SK-N-SH (cell line): ENCODE results near the gene FRMPD1. TPM values are rescaled to one million over a fixed set of nuclear protein-coding genes. Genes with fewer than 3 reads are reported as not detected.
"Not testable (repeated sequence)": the region's sequence is repeated elsewhere in the genome, so short reads cannot be mapped to it uniquely, and the experiment has no call there.

Experiments used
- CTCF ChIA-PET: fragments of 300-600, 350-600 bp; formaldehyde crosslinking; extraction: SDS; loops from one replicate; lab custom pipeline; 2021; lab: Yijun Ruan, JAX
- POLR2A ChIA-PET: fragments of 350-600 bp; sonication (Branson Sonifier 250); formaldehyde crosslinking; extraction: SDS; loops from one replicate; lab custom pipeline; 2020; ENCODE audit warnings: antibody characterized with exemption, inconsistent platforms; lab: Yijun Ruan, JAX
- DNase-seq: peaks from one replicate; pipeline ENCODE4 v3.0.0; 2012
- H2AFZ ChIP-seq: fragments of 200-600 bp; sonication (generic); 2 replicates; pipeline ENCODE4 v1.8.1; 2016; ENCODE audit warnings: antibody characterized with exemption, mild to moderate bottlenecking, low read depth
- H3F3A ChIP-seq: fragments of 200-600 bp; sonication (generic); replicated peaks from 2 replicates; pipeline ENCODE3; 2016; ENCODE audit warnings: antibody characterized with exemption, mild to moderate bottlenecking; ENCODE audit not compliant: insufficient read depth
- H3K27ac ChIP-seq, 2 experiments: fragments of 200-500 bp in 1 of 2; fragments of 200-600 bp in 1 of 2; sonication (Bioruptor generic) in 1 of 2; sonication (generic), shearing (Covaris generic) in 1 of 2; 2 replicates each; pipeline versions ENCODE4 v1.5.1 to v1.6.1; 2014 to 2016; ENCODE audit warnings: low read depth in 2 of 2, inconsistent platforms in 1 of 2, low read length in 1 of 2, mild to moderate bottlenecking in 1 of 2, mixed read lengths in 1 of 2
- H3K27me3 ChIP-seq: fragments of 200-600 bp; sonication (generic), shearing (Covaris generic); 2 replicates; pipeline ENCODE4 v1.6.1; 2016; ENCODE audit warnings: mixed run types; ENCODE audit not compliant: insufficient read depth
- H3K36me3 ChIP-seq, 2 experiments: fragments of 200-500 bp in 1 of 2; fragments of 200-600 bp in 1 of 2; sonication (Bioruptor generic) in 1 of 2; sonication (generic) in 1 of 2; replicated peaks in 1 of 2; 2 replicates each; pipeline versions ENCODE3 to v1.5.1; 2014 to 2016; ENCODE audit warnings: low read length in 1 of 2, mild to moderate bottlenecking in 1 of 2; ENCODE audit not compliant: insufficient read depth in 2 of 2, control insufficient read depth in 1 of 2
- H3K4me1 ChIP-seq, 2 experiments: fragments of 200-500 bp in 1 of 2; fragments of 200-600 bp in 1 of 2; sonication (Bioruptor generic) in 1 of 2; sonication (generic), shearing (Covaris generic) in 1 of 2; 2 replicates each; pipeline versions ENCODE4 v1.5.1 to v1.6.1; 2014 to 2016; ENCODE audit warnings: low read depth in 1 of 2, low read length in 1 of 2, mixed run types in 1 of 2; ENCODE audit not compliant: insufficient read depth in 2 of 2, control insufficient read depth in 1 of 2
- H3K4me2 ChIP-seq: fragments of 200-600 bp; sonication (generic), shearing (Covaris generic); 2 replicates; pipeline ENCODE4 v1.6.1; 2017; ENCODE audit warnings: mixed run types
- H3K4me3 ChIP-seq, 2 experiments: fragments of 200-500 bp in 1 of 2; fragments of 200-600 bp in 1 of 2; sonication (Bioruptor generic) in 1 of 2; sonication (generic), shearing (Covaris generic) in 1 of 2; 2 replicates each; pipeline versions ENCODE4 v1.5.1 to v1.8.1; 2014 to 2016; ENCODE audit warnings: low read depth in 2 of 2, inconsistent platforms in 1 of 2, low read length in 1 of 2, mild to moderate bottlenecking in 1 of 2, mixed read lengths in 1 of 2, moderate library complexity in 1 of 2
- H3K79me2 ChIP-seq: fragments of 200-600 bp; sonication (generic); 2 replicates; pipeline ENCODE4 v1.8.1; 2017; ENCODE audit warnings: mild to moderate bottlenecking; ENCODE audit not compliant: insufficient read depth
- H3K9ac ChIP-seq: fragments of 200-600 bp; sonication (generic); 2 replicates; pipeline ENCODE4 v1.6.1; 2017; ENCODE audit warnings: mixed run types
- H3K9me2 ChIP-seq: fragments of 200-600 bp; sonication (generic); 2 replicates; pipeline ENCODE4 v1.6.1; 2017; ENCODE audit warnings: mixed run types
- H3K9me3 ChIP-seq: fragments of 200-600 bp; sonication (generic); 2 replicates; pipeline ENCODE4 v1.6.1; 2017; ENCODE audit warnings: mixed run types, mild to moderate bottlenecking, moderate library complexity
- H4K20me1 ChIP-seq: fragments of 200-600 bp; sonication (generic); 2 replicates; pipeline ENCODE4 v1.6.1; 2017; ENCODE audit warnings: mild to moderate bottlenecking, mixed run types; ENCODE audit not compliant: insufficient read depth
- ELF1 ChIP-seq: IDR thresholded peaks from 2 replicates; pipeline ENCODE4 v1.4.0; 2012
- EP300 ChIP-seq, 2 experiments: IDR thresholded peaks; 2 replicates each; pipeline versions ENCODE4 v1.4.0 to v1.6.1; 2012; ENCODE audit warnings: borderline replicate concordance in 1 of 2, low read depth in 1 of 2, low read length in 1 of 2
- EZH2phosphoT487 ChIP-seq: fragments of 200-600 bp; sonication (generic); IDR thresholded peaks from 2 replicates; pipeline ENCODE4 v1.6.1; 2017; ENCODE audit warnings: low read depth, mixed run types, mild to moderate bottlenecking, antibody characterized with exemption, moderate library complexity, borderline replicate concordance
- FOXM1 ChIP-seq: IDR thresholded peaks from 2 replicates; pipeline ENCODE4 v1.4.0; 2012; ENCODE audit warnings: low read depth, mild to moderate bottlenecking
- GATA2 ChIP-seq: sonication (generic); formaldehyde crosslinking; IDR thresholded peaks from 2 replicates; pipeline ENCODE4 v1.5.0; 2020; ENCODE audit warnings: mild to moderate bottlenecking, missing genetic modification reagents
- MEF2A ChIP-seq: IDR thresholded peaks from 2 replicates; pipeline ENCODE4 v1.4.0; 2012; ENCODE audit warnings: low read depth, borderline replicate concordance
- NFIC ChIP-seq: IDR thresholded peaks from 2 replicates; pipeline ENCODE4 v1.4.0; 2012; ENCODE audit warnings: borderline replicate concordance
- POLR2AphosphoS5 ChIP-seq: IDR thresholded peaks from 2 replicates; pipeline ENCODE4 v1.6.1; 2012; ENCODE audit warnings: low read depth, low read length
- RCOR1 ChIP-seq: fragments of 150-350 bp; IDR thresholded peaks from 2 replicates; pipeline ENCODE4 v1.6.1; 2017; ENCODE audit warnings: antibody characterized with exemption, low read length
- RFX5 ChIP-seq: IDR thresholded peaks from 2 replicates; pipeline ENCODE4 v1.6.1; 2012; ENCODE audit warnings: mild to moderate bottlenecking, improper control_type of control experiment, low read length
- RXRA ChIP-seq: IDR thresholded peaks from 2 replicates; pipeline ENCODE4 v1.4.0; 2012; ENCODE audit warnings: low read depth, mild to moderate bottlenecking, borderline replicate concordance
- SIN3A ChIP-seq: IDR thresholded peaks from 2 replicates; pipeline ENCODE4 v1.6.1; 2012; ENCODE audit warnings: low read depth, mild to moderate bottlenecking, low read length, moderate library complexity, borderline replicate concordance
- TEAD4 ChIP-seq: IDR thresholded peaks from 2 replicates; pipeline ENCODE4 v1.4.0; 2012; ENCODE audit warnings: mild to moderate bottlenecking, borderline replicate concordance; ENCODE audit not compliant: insufficient read depth
- YY1 ChIP-seq: IDR thresholded peaks from 2 replicates; pipeline ENCODE4 v1.4.0; 2012; ENCODE audit warnings: low read depth, mild to moderate bottlenecking
- WGBS: methylation state at CpG from one replicate; pipeline ENCODE4 v1.1.6; 2017; ENCODE audit warnings: low lambda C conversion rate; 5-methylcytosine and 5-hydroxymethylcytosine counted together
- polyA plus RNA-seq, 3 experiments: library from polyadenylated mRNA; depleted of rRNA; stranded (reverse); fragments of >200 nt; gene quantifications; 2 replicates each; pipeline ENCODE4 v1.2.3, GENCODE V29; 2012
- TF ChIP-seq, protein P1 (sequence below): IDR thresholded peaks from 2 replicates; pipeline ENCODE4; 2012
- TF ChIP-seq, protein P2 (sequence below): IDR thresholded peaks from 2 replicates; pipeline ENCODE4 v1.4.0; 2012; ENCODE audit warnings: low read depth
- TF ChIP-seq, protein P3 (sequence below): IDR thresholded peaks from 2 replicates; pipeline ENCODE4 v1.4.0; 2012; ENCODE audit warnings: low read depth, borderline replicate concordance

FRMPD1 gene
- polyA plus RNA-seq, 1 of the 3 experiments (the other 2 are of a cell fraction) = not detected

DNA sequence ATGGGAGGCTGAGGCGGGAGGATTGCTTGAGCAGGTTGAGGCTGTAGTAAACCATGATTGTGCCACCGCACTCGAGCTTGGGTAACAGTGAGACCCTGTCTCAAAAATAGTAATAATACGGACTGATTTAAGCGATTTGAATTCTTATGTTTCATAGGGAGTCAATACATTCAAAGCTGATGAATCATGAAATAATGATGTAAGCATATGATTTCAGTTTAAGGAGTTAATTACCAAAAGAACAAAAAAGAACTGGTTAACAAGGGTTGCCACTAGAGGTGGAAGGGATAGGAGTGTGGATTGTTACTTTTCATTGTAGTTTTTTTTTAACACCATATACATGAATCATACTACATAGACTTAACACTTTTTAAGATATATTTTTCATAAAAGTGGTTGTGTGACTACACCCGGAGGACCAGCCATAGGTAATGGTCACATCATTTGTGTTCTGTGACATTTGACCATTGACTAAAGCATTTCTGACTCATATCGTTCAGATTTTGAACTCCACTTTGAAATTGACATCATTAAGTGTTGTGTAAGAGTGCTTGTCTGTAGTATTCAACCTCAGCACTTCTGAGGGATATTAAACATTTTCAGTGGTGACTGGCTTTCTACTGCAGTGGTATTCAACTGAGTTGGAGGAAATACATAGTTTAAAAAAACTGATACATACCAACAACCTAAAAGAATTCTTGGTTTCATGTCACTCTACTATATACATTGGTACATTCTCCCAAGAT is 109.8 kb downstream of the FRMPD1 start:
- H3K9me3 ChIP-seq = no peaks in the 10 kb centered on the region
- H3K4me2 ChIP-seq = no peak overlapping the region
- no peaks in the 10 kb centered on the region for H3K79me2 ChIP-seq
- no peak overlapping the region for H3K27ac ChIP-seq
- H3K4me1 ChIP-seq = no peaks in the 10 kb centered on the region
- CTCF ChIA-PET = interaction anchor here (0.8 to 1.2 kb wide), 3 partner anchors 13 to 20 kb away, joined by 3 to 4 read pairs (median 3); no protein-coding TSS in a partner anchor
- no peak overlapping the region for H3K4me3 ChIP-seq
- no peak overlapping the region for H2AFZ ChIP-seq
- peaks cover 8% of the 10 kb centered on the region for H3F3A ChIP-seq
- H4K20me1 ChIP-seq = no peaks in the 10 kb centered on the region
- no peaks in the 10 kb centered on the region for H3K9me2 ChIP-seq
- DNase-seq = no peak
- peaks cover 0 to 7% of the 10 kb centered on the region in 2 experiments for H3K36me3 ChIP-seq
- WGBS = 85% methylated on average over 7 of the region's 7 CpGs
- TF ChIP-seq EZH2phosphoT487 (no peak), FOXM1 (no peak), SIN3A (no peak), RXRA (no peak), RFX5 (no peak), ELF1 (no peak), GATA2 (CRISPR knock-in tag) (no peak), EP300 (IDR thresholded peaks at IDR 0.05; ENCODE audit: borderline replicate concordance in 1 of 2, low read depth in 1 of 2, low read length in 1 of 2) (no peak), MEF2A (no peak), YY1 (no peak), RCOR1 (no peak)
- TF ChIP-seq, protein P1, sequence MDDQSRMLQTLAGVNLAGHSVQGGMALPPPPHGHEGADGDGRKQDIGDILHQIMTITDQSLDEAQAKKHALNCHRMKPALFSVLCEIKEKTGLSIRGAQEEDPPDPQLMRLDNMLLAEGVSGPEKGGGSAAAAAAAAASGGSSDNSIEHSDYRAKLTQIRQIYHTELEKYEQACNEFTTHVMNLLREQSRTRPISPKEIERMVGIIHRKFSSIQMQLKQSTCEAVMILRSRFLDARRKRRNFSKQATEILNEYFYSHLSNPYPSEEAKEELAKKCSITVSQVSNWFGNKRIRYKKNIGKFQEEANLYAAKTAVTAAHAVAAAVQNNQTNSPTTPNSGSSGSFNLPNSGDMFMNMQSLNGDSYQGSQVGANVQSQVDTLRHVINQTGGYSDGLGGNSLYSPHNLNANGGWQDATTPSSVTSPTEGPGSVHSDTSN = no peak
- TF ChIP-seq, protein P2, sequence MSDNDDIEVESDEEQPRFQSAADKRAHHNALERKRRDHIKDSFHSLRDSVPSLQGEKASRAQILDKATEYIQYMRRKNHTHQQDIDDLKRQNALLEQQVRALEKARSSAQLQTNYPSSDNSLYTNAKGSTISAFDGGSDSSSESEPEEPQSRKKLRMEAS = no peak
- TF ChIP-seq, protein P3, sequence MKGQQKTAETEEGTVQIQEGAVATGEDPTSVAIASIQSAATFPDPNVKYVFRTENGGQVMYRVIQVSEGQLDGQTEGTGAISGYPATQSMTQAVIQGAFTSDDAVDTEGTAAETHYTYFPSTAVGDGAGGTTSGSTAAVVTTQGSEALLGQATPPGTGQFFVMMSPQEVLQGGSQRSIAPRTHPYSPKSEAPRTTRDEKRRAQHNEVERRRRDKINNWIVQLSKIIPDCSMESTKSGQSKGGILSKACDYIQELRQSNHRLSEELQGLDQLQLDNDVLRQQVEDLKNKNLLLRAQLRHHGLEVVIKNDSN = no peak
- TF ChIP-seq, all 33 proteins: peak for 0
- Histone ChIP-seq H3K9ac (no peak overlapping the region), H3K27me3 (no peaks in the 10 kb centered on the region)
- POLR2A ChIA-PET = no interaction called here

DNA sequence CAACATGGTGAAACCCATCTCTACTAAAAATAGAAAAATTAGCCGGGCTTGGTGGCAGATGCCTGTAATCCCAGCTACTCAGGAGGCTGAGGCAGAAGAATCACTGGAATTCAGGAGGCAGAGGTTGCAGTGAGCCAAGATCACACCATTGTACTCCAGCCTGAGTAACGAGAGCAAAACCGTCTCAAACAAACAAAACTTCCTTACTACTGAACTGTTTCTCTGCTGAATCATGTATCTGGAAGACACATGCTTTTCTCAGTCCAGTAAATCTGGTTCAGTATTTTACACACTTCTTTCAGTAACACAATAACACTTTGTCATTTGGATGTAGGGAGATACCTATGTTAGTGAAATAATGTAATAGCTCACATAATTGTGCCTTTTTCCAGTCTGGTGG is 110.8 kb downstream of the FRMPD1 start:
- ChIA-PET POLR2A (no interaction called here), CTCF (no interaction called here)
- H3K9me3 ChIP-seq = no peaks in the 10 kb centered on the region
- H2AFZ ChIP-seq = no peak overlapping the region
- H4K20me1 ChIP-seq = no peaks in the 10 kb centered on the region
- 49% methylated on average over 3 of the region's 3 CpGs for WGBS
- H3K4me3 ChIP-seq = no peak overlapping the region
- TF ChIP-seq NFIC (no peak), GATA2 (CRISPR knock-in tag) (no peak), TEAD4 (no peak), POLR2AphosphoS5 (no peak), RFX5 (no peak)
- TF ChIP-seq, protein P3 = no peak
- H3K4me2 ChIP-seq = no peak overlapping the region
- H3K36me3 ChIP-seq = peaks cover 0 to 7% of the 10 kb centered on the region in 2 experiments
- no peaks in the 10 kb centered on the region for H3K79me2 ChIP-seq
- H3K9ac ChIP-seq = no peak overlapping the region
- no peaks in the 10 kb centered on the region for H3K4me1 ChIP-seq
- no peak for DNase-seq
- peaks cover 8% of the 10 kb centered on the region for H3F3A ChIP-seq
- no peaks in the 10 kb centered on the region for H3K27me3 ChIP-seq
- H3K27ac ChIP-seq = no peak overlapping the region
- H3K9me2 ChIP-seq = no peaks in the 10 kb centered on the region

DNA sequence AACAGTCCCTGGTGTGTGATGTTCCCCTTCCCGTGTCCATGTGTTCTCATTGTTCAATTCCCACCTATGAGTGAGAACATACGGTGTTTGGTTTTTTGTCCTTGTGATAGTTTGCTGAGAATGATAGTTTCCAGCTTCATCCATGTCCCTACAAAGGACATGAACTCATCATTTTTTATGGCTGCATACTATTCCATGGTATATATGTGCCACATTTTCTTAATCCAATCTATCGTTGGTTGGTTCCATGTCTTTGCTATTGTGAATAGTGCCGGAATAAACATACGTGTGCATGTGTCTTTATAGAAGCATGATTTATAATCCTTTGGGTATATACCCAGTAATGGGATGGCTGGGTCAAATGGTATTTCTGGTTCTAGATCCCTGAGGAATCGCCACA is 114.5 kb downstream of the FRMPD1 start:
- H3K79me2 ChIP-seq, H3K9me3 ChIP-seq, POLR2A ChIA-PET, H3K27me3 ChIP-seq, CTCF ChIA-PET, DNase-seq, H3K4me2 ChIP-seq, H2AFZ ChIP-seq, H3F3A ChIP-seq, H3K4me3 ChIP-seq, H3K4me1 ChIP-seq, H4K20me1 ChIP-seq, H3K9ac ChIP-seq, H3K9me2 ChIP-seq, H3K27ac ChIP-seq: not testable (repeated sequence)
- WGBS = 83% methylated on average over 6 of the region's 6 CpGs
- H3K36me3 ChIP-seq = peaks cover 0 to 16% of the 10 kb centered on the region in 2 experiments
